Bronchial epithelial cell (primary cell): Measurements from ENCODE around the gene PTPRN2. TPM values are rescaled to one million over a fixed set of nuclear protein-coding genes. Genes with fewer than 3 reads are reported as not detected.

Source experiments
- DNase-seq: peaks from one replicate; pipeline ENCODE4 v3.0.0-alpha.2; 2010; ENCODE audit warnings: low read depth
- FAIRE-seq: peaks from 2 replicates; lab custom pipeline; 2011; peaks lifted over from hg19 to GRCh38; lab: Jason Lieb, UNC
- H3K27me3 ChIP-seq: 2 replicates; pipeline ENCODE4 v1.5.1; 2011; ENCODE audit warnings: low read length; ENCODE audit not compliant: control insufficient read depth, insufficient read depth
- H3K36me3 ChIP-seq: 2 replicates; pipeline ENCODE4 v1.5.1; 2011; ENCODE audit warnings: low read length; ENCODE audit not compliant: control insufficient read depth, insufficient read depth
- H3K4me3 ChIP-seq: 2 replicates; pipeline ENCODE4 v1.5.1; 2011; ENCODE audit warnings: mild to moderate bottlenecking, low read depth, low read length, control low read depth
- total RNA-seq: library from RNA; depleted of rRNA; stranded (reverse); fragments of >200 nt; gene quantifications from 2 replicates; pipeline ENCODE4 v1.2.1, GENCODE V29; 2014
- TF ChIP-seq, protein P1 (sequence below): IDR thresholded peaks from 2 replicates; pipeline ENCODE4 v1.5.1; 2011; ENCODE audit warnings: mild to moderate bottlenecking, moderate library complexity, low read length, control low read depth, inconsistent platforms; ENCODE audit not compliant: insufficient read depth, severe bottlenecking

Gene PTPRN2
- total RNA-seq, 1 donor from 2014 or later, result 1.1 TPM

DNA sequence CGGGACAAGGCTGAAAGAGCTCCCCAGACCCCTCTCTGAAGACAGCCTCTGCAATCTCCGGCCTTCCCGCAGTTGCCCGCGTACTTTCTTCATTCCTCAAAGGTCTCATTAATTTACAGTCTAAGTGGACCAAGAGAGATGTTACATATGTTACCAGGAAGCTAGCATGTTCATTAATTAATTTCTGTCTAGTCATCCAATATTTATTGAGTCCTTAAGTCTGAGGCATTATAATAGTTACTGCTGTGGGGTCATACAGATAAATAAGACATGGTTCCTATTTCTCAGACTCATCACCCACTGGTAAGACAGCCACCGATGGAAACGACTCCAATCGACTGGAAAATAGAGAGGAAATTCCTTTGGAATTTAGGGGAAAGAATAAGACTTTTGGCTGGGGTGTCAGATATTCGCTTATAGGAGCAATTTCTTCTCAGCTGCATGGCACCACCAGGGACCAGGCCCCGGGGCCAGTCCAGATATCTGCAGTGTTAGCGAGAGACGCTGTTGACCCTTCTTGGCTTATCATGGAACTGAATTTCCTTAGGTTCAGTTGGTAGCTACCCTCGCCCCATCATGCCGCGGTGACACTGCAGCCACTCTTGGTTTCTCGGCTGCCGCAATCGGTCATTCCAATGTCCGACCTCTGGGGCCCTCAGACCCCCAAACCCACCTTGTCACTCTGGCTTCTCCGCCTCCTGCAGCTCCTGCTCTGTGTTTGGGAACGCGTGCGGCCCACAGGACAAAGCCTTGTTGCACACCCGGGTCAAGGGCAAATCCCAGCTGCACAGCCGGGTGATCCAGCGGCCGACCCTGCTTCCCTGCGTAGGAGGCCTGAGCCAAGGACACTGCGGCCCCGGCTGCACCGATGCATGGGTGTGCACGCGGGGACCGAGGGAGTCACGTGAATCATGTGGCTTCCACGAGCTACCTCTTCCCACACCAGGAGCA lies 867.6 kb downstream of the PTPRN2 start:
- DNase-seq (no peak), FAIRE-seq (no peak)
- Histone ChIP-seq H3K36me3 (no peaks in the 10 kb centered on the region), H3K27me3 (no peaks in the 10 kb centered on the region), H3K4me3 (no peak overlapping the region)
- TF ChIP-seq, protein P1, sequence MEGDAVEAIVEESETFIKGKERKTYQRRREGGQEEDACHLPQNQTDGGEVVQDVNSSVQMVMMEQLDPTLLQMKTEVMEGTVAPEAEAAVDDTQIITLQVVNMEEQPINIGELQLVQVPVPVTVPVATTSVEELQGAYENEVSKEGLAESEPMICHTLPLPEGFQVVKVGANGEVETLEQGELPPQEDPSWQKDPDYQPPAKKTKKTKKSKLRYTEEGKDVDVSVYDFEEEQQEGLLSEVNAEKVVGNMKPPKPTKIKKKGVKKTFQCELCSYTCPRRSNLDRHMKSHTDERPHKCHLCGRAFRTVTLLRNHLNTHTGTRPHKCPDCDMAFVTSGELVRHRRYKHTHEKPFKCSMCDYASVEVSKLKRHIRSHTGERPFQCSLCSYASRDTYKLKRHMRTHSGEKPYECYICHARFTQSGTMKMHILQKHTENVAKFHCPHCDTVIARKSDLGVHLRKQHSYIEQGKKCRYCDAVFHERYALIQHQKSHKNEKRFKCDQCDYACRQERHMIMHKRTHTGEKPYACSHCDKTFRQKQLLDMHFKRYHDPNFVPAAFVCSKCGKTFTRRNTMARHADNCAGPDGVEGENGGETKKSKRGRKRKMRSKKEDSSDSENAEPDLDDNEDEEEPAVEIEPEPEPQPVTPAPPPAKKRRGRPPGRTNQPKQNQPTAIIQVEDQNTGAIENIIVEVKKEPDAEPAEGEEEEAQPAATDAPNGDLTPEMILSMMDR, result no peak

DNA sequence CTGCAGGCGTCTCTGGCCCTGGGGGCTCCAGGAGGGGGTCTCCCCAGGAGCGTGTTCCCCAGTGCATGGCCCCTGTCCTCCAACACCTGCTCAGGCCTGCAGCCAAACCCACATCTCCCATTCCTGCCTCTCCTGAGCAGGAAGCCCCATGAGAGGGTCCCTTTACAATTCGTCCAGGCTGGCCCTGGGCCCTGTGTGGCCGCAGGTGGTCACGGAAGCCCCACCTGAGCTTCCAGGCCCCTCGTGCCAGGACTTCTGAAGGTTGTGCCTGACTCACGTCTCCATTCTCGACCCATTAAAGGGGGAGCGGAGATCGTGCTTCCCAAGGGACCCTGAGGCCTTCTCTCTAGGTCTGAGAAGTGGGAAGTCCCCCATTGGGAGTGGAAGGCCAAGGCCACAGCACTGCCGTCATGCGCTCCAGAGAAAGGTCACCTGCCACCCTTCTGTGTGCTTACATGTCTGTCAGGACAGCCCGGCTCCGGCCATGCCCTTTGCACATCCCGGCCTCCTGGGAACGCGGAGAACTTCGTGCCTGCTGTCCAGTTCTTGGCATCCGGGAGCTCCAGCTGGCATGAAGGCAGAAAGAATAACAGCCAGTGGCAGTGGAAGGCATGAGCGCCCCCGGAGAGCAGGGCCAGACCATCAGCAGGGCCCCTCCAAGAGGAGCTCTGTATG lies 868.5 kb downstream of the PTPRN2 start:
- H3K36me3 ChIP-seq, result no peaks in the 10 kb centered on the region
- no peak for DNase-seq
- no peaks in the 10 kb centered on the region for H3K27me3 ChIP-seq
- TF ChIP-seq, protein P1, result no peak
- H3K4me3 ChIP-seq, result no peak overlapping the region
- no peak for FAIRE-seq

DNA sequence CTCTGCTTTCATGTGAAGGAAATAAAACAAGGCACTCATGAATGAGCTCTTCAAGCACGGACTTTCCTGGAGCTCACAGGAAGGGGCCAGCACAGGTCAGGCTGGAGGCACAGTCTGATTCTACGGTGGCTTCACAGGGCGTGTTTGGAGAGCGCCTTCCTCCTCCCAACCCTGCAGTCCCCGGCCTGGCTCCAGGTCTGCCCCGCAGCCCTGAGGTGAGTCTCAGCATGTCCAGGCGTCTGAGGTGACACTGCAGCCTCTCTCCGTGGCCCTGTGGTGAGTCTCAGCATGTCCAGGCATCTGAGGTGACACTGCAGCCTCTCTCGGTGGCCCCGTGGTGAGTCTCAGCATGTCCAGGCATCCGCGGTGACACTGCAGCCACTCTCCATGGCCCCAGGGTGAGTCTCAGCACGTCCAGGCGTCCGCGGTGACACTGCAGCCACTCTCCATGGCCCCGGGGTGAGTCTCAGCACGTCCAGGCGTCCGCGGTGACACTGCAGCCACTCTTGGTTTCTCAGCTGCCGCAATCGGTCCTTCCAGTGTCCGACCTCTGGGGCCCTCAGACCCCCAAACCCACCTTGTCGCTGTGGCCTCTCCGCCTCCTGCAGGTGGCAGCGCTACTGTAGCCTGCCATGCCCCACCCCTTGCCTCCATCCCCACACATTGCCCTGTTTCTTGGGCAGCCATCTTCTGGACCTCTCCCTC lies 869.2 kb downstream of the PTPRN2 start:
- TF ChIP-seq, protein P1, result no peak
- DNase-seq (no peak), FAIRE-seq (no peak)
- H3K4me3 ChIP-seq, result no peak overlapping the region
- no peaks in the 10 kb centered on the region for H3K36me3 ChIP-seq
- no peaks in the 10 kb centered on the region for H3K27me3 ChIP-seq

DNA sequence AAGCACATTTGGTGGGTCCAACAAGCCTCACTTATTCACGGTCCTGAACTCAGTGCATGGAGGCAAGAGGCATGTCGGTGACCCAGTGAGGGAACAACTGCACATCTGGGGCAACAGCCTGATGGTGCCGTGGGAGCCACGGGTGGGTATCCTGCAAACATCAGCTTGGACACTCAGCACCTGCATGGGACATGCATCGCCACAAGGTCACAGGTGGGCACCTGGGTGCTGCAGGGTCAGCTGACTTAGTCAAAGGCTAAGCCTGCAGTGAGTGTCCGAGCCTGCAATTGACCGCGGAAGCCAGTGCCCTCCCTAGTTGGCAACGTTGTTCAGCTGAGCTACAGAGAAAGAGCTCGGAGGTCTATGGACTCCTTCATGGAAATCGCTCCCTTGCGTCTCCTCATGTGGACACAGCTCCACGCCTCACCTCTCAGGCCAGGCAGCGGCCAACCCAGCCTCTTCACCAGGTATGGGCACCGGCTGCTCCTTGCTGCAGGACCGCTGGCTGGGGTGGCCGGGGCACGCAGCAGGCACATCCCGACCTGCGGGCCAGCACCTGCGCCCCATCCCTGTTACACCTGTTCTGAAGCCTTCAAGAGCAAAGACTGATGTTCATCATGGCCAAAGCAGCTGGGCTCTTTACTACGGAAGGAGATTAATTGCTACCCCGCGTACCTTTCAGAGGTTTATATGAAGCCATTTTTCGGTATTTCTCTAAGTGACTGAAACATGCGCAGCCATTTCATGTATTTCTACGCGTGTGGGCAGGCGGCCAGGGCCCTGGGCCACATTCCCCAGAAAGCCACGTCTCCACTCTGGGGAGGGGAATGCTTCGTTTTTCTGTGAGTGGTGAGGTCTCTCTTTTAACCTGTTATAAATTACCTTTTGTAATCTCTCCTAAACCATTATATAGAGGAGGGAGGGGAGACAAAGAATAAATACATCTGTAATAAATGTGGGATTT lies 870.1 kb downstream of the PTPRN2 start:
- no peak for DNase-seq
- TF ChIP-seq, protein P1, result no peak
- no peak for FAIRE-seq
- H3K4me3 ChIP-seq, result no peak overlapping the region
- H3K27me3 ChIP-seq, result no peaks in the 10 kb centered on the region
- no peaks in the 10 kb centered on the region for H3K36me3 ChIP-seq

DNA sequence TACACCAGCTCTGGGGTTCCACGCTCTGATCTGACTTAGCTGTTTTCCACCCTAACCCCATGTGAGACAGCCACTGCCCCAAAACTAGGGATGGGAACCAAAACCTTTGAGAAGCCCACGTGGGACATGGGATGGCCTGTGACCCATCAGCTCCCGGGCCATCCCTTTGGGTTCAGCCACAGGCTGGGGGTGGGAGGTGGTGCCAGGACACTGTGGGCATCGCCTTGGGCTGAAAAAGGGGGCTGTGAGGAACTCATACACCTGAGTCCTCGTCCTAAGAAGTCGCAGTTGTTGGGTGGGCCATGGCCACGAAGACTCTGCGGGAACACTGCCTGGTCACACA lies 871.7 kb downstream of the PTPRN2 start:
- DNase-seq (no peak), FAIRE-seq (no peak)
- no peaks in the 10 kb centered on the region for H3K36me3 ChIP-seq
- TF ChIP-seq, protein P1, result no peak
- no peaks in the 10 kb centered on the region for H3K27me3 ChIP-seq
- H3K4me3 ChIP-seq, result no peak overlapping the region
